ENCODE results near the gene EXOC6B. TPM values are rescaled to one million over a fixed set of nuclear protein-coding genes. Genes with fewer than 3 reads are reported as not detected.

EXOC6B gene
- total RNA-seq, 1 experiment from 2014 or later: 40.1 TPM

DNA sequence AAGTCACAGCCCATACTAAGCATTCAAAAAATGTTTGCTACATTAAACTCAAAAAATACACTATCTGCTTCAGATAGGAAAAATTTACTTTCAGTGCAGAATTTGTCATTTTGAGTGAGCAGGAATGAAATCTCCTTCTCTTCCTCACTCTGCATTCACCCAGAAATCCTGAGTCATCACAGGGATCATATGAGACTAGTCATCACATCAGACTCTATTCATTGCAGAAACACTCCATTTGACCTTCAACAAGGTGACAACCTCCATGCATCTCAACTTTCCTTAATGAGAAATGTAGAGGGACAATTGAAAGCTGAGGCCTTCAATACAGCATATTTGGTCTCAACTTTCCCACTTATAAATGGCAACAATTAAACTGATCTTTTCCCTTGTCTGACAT is 547.8 kb downstream of the EXOC6B start:
- Mint-ChIP-seq H3K9me3 (no peaks in the 10 kb centered on the region), H3K4me1 (peaks cover 5% of the 10 kb centered on the region in 2 experiments), H3K27ac (no peak overlapping the region), H3K36me3 (ENCODE audit: insufficient read depth in 1 of 3, low read depth in 3 of 3) (no peaks in the 10 kb centered on the region), H3K4me3 (no peak overlapping the region), H3K27me3 (ENCODE audit: low read depth) (no peaks in the 10 kb centered on the region)
- Histone ChIP-seq H4K8ac (replicated peaks; ENCODE audit: insufficient read length, low read depth, low read length) (no peak overlapping the region), H3K9me3 (ENCODE audit: control insufficient read depth, low read depth, low read length) (no peaks in the 10 kb centered on the region), H2AFZ (ENCODE audit: low read length) (no peak overlapping the region), H2BK120ac (ENCODE audit: low read depth, low read length, poor library complexity, severe bottlenecking) (no peak overlapping the region), H3K27ac (ENCODE audit: insufficient read length, low read depth, low read length) (no peak overlapping the region), H3K4me2 (ENCODE audit: insufficient read depth, insufficient read length, low read length) (no peak overlapping the region), H3K56ac (ENCODE audit: insufficient read length, low read depth, low read length) (no peak overlapping the region), H3K9ac (ENCODE audit: extremely low read depth, insufficient read length, low read length) (no peak overlapping the region), H3K23ac (ENCODE audit: insufficient read length, low read depth, low read length) (no peak overlapping the region), H4K5ac (ENCODE audit: insufficient read length, low read depth, low read length) (no peak overlapping the region), H2BK5ac (ENCODE audit: insufficient read length, low read length) (no peak overlapping the region), H3K79me2 (ENCODE audit: insufficient read depth, low read length) (no peaks in the 10 kb centered on the region), H4K20me1 (ENCODE audit: control insufficient read depth, insufficient read depth, insufficient read length) (no peaks in the 10 kb centered on the region), H2AK5ac (ENCODE audit: insufficient read length, low read length) (no peak overlapping the region), H2BK12ac (ENCODE audit: insufficient read length, low read depth, low read length) (no peak overlapping the region), H3K4ac (ENCODE audit: low read depth, low read length) (no peak overlapping the region), H3K23me2 (ENCODE audit: insufficient read length, low read depth, low read length, poor library complexity, severe bottlenecking) (no peaks in the 10 kb centered on the region), H3K27me3 (ENCODE audit: insufficient read depth, low read length) (no peaks in the 10 kb centered on the region), H3K4me1 (ENCODE audit: insufficient read depth, low read length) (no peaks in the 10 kb centered on the region), H3T11ph (ENCODE audit: low read length) (no peak overlapping the region), H2BK20ac (ENCODE audit: low read depth, low read length, poor library complexity, severe bottlenecking) (no peak overlapping the region), H2BK15ac (ENCODE audit: low read depth, low read length) (no peak overlapping the region), H3K14ac (ENCODE audit: insufficient read depth, low read length) (no peak overlapping the region), H4K91ac (ENCODE audit: insufficient read length, low read depth, low read length) (no peak overlapping the region), H3K18ac (ENCODE audit: insufficient read length, low read depth, low read length) (no peak overlapping the region), H3K79me1 (ENCODE audit: insufficient read depth, low read depth, low read length, poor library complexity, severe bottlenecking) (no peaks in the 10 kb centered on the region)
- DNase-seq: no peak
- TF ChIP-seq, protein P1, sequence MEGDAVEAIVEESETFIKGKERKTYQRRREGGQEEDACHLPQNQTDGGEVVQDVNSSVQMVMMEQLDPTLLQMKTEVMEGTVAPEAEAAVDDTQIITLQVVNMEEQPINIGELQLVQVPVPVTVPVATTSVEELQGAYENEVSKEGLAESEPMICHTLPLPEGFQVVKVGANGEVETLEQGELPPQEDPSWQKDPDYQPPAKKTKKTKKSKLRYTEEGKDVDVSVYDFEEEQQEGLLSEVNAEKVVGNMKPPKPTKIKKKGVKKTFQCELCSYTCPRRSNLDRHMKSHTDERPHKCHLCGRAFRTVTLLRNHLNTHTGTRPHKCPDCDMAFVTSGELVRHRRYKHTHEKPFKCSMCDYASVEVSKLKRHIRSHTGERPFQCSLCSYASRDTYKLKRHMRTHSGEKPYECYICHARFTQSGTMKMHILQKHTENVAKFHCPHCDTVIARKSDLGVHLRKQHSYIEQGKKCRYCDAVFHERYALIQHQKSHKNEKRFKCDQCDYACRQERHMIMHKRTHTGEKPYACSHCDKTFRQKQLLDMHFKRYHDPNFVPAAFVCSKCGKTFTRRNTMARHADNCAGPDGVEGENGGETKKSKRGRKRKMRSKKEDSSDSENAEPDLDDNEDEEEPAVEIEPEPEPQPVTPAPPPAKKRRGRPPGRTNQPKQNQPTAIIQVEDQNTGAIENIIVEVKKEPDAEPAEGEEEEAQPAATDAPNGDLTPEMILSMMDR (conservative IDR thresholded peaks at IDR 0.05): no peak
